Fibroblast of mammary gland (primary cell): ENCODE data around the gene SPEM3.

ENCODE experiments used
- DNase-seq: peaks from one replicate; pipeline ENCODE4 v3.0.0-alpha.2; 2010; ENCODE audit warnings: low read depth
- H3K4me3 ChIP-seq: 2 replicates; pipeline ENCODE4 v1.5.1; 2011; ENCODE audit warnings: low read depth, mild to moderate bottlenecking, low read length, moderate library complexity; ENCODE audit not compliant: control insufficient read depth
- CTCF ChIP-seq: conservative IDR thresholded peaks from 2 replicates; pipeline ENCODE4 v1.5.1; 2011; ENCODE audit warnings: low read depth, low read length, inconsistent platforms; ENCODE audit not compliant: control insufficient read depth, insufficient read depth

Gene SPEM3

GRCh38 chr17:7436556-7437368 is 8.1 kb downstream of the SPEM3 start:
- H3K4me3 ChIP-seq: peak overlapping the region; percentile 12
- peak; percentile 68 for DNase-seq

GRCh38 chr17:7437369-7437863 is 8.8 kb downstream of the SPEM3 start:
- TF ChIP-seq CTCF: no peak

More at GRCh38 chr17:7436556-7437368, 8.1 kb downstream of the SPEM3 start:
- no peak for TF ChIP-seq CTCF

GRCh38 chr17:7437950-7438614 is 9.4 kb downstream of the SPEM3 start:
- no peak for TF ChIP-seq CTCF
- DNase-seq: no peak
- peak overlapping the region; percentile 2 for H3K4me3 ChIP-seq

More at GRCh38 chr17:7437369-7437863, 8.8 kb downstream of the SPEM3 start:
- H3K4me3 ChIP-seq: peak overlapping the region; percentile 12
- no peak for DNase-seq

DNA sequence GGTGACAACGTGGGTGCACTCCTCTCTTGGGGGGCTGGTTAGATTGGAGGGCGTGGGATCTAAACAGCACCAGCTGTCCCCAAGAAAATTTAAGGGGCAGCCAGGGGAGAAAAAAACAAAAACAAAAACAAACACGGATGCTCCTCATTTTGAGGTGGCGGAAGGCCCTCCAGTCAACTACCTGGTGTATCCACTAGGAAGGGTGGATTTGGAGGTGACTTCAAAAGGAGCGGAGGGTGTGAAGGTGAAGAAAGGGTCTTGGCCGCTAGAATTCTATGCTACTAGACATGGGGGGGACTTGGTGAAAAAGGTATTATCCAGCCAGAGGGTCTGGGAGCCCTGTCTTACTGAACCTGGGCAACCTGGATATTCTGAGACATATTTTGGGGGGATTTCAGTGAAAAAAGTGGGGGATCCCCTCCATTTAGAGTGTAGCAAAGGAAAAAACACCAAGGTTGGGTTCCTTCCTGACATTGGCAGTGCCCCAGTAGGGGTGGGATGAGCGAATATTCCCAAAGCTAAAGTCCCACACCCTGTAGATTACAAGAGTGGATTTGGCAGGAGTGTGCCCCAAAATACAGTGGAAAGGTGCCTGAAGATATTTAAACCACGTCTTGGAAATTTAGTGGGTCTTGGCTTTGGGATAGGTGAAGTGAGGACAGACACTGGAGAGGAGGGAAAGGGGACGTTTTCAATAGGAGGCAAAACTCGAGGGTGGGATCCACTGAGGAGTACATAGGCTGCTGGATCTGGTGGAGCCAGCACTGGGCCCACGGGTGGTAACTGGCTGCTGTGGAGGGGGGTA is 10.2 kb downstream of the SPEM3 start:
- no peak for DNase-seq
- TF ChIP-seq CTCF: no peak
- no peak overlapping the region for H3K4me3 ChIP-seq

DNA sequence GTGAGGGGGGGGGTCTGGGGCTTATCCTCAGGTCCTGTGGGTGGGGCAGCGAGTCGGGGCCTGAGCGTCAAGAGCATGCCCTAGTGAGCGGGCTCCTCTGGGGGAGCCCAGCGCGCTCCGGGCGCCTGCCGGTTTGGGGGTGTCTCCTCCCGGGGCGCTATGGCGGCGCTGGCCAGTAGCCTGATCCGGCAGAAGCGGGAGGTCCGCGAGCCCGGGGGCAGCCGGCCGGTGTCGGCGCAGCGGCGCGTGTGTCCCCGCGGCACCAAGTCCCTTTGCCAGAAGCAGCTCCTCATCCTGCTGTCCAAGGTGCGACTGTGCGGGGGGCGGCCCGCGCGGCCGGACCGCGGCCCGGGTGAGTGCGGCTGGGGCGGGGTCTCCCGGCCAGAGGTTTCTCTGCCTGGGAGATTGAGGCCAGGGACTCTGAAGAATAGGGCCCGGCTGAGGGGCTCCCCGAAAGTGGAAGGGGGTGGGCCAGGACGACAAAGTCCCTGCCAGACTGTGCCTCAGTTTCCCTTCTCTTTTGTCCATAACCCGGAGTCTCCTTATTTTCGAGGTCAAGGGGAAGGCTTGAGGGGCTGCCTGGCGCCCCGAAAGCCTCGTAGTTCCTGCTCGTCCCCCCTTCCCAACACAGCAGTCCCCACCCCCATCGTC is 10.9 kb downstream of the SPEM3 start, which contains the start of gene FGF11:
FGF11 (plus strand) TSS at position 51 of the 651 bp plus-strand sequence; CDS start at position 160, 109 bp downstream.
- DNase-seq: no peak
- no peak for TF ChIP-seq CTCF
- peak within 1 kb of the TSS; percentile 13 for H3K4me3 ChIP-seq
